Endothelial cell of umbilical vein (primary cell): ENCODE measurements around the gene GALNT8.

ENCODE experiments used
- FOS ChIP-seq: IDR thresholded peaks from 2 replicates; pipeline ENCODE4 v1.6.1; 2011; ENCODE audit warnings: mild to moderate bottlenecking, low read length, moderate library complexity, borderline replicate concordance; ENCODE audit not compliant: insufficient read depth
- MAX ChIP-seq: IDR thresholded peaks from 2 replicates; pipeline ENCODE4 v1.6.1; 2011; ENCODE audit not compliant: insufficient read depth, insufficient read length
- POLR2A ChIP-seq: IDR thresholded peaks from 2 replicates; pipeline ENCODE4 v1.6.1; 2012; ENCODE audit warnings: low read depth, mild to moderate bottlenecking, control low read depth, low read length
- TF ChIP-seq, protein P1 (sequence below), 2 donors: IDR thresholded peaks; 1 replicate in 1 of 2; 2 replicates in 1 of 2; pipeline ENCODE4 v1.5.1; 2011; ENCODE audit warnings: low read length in 2 of 2, mild to moderate bottlenecking in 2 of 2, moderate library complexity in 2 of 2, control low read depth in 1 of 2, inconsistent platforms in 1 of 2, low read depth in 1 of 2; ENCODE audit not compliant: insufficient read depth in 1 of 2; ENCODE audit errors: extremely low read depth in 1 of 2

DNA sequence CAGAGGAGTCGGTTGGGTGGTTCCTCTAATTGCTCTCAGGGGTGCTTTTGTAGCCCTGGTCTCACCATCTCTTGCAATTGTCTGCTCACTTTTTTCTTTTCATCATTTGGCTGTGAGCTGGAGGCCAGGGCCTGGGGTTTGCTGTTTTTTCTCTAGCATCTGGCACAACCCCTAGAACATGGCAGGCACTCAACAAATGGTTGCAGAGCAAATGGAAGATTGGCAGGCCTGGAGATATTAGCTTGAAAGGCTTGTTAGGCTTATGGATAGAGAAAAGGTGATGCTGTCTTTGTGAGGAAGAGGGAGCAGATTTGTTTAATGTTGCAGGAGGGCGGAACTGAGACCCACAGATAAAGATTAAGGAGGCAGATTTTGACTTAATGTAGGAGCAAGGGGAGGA, 47.0 kb downstream of the GALNT8 start:
- no peak for TF ChIP-seq FOS
- TF ChIP-seq, protein P1, sequence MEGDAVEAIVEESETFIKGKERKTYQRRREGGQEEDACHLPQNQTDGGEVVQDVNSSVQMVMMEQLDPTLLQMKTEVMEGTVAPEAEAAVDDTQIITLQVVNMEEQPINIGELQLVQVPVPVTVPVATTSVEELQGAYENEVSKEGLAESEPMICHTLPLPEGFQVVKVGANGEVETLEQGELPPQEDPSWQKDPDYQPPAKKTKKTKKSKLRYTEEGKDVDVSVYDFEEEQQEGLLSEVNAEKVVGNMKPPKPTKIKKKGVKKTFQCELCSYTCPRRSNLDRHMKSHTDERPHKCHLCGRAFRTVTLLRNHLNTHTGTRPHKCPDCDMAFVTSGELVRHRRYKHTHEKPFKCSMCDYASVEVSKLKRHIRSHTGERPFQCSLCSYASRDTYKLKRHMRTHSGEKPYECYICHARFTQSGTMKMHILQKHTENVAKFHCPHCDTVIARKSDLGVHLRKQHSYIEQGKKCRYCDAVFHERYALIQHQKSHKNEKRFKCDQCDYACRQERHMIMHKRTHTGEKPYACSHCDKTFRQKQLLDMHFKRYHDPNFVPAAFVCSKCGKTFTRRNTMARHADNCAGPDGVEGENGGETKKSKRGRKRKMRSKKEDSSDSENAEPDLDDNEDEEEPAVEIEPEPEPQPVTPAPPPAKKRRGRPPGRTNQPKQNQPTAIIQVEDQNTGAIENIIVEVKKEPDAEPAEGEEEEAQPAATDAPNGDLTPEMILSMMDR (IDR thresholded peaks at IDR 0.05; ENCODE audit: extremely low read depth in 1 of 2, insufficient read depth in 1 of 2, low read depth in 1 of 2, low read length in 2 of 2) = no peak
- no peak for TF ChIP-seq POLR2A
- TF ChIP-seq MAX = no peak
